GM21360 (cell line): ENCODE data around the gene DDX59.
"Not testable (repeated sequence)": the region's sequence is repeated elsewhere in the genome, so short reads cannot be mapped to it uniquely, and the experiment has no call there.

Source experiments
- ATAC-seq: cut with Tn5 transposase; IDR thresholded peaks from one replicate; pipeline ENCODE4 v1.9.1; 2021; ENCODE audit warnings: mild to moderate bottlenecking, moderate library complexity; ENCODE audit not compliant: unreplicated experiment

DDX59 gene

DNA sequence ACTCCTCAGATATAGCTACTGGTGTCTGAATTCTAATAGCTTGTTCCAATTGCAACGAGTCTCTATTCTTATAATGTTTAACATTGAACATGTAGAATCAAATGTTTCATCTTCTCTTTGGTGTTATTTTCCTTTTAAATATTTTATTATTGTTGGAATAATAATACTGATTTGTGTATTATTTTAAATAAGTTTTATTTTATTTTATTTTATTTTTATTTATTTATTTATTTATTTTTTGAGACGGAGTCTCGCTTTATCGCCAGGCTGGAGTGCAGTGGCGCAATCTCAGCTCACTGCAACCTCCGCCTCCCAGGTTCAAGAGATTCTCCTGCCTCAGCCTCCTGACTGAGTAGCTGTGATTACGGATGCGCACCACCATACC lies 39.2 kb downstream of the DDX59 start:
- ATAC-seq, result not testable (repeated sequence)

DNA sequence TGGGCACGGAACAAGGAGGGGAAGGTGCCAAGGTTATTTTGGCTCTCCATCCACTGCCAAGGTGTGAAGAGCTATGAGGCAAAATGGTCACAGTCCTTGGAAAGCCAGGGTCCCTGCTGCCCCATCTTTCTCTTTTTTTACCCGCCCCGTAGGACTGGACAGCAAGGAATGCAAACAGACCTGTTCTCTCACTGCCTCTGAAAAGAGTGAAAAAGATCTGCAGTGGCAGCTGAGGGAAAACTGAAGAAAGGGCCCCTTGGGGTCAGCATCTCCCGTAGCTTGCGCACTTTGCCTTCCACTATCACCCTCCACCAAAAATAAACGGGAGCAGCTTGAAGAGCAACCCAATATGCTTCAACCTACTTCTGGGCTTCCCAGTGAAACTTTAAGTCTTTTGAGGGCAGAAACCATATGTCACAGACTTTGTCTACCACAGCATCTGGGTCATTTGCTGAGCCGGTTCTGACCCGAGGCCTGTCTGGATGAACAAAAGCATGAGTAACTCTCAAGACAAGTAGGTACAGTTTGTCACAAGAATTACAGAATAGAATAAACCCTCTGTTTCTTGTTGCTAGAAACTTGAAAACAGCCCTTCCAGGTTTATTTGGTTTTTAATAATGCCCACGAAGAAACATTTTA lies 39.7 kb downstream of the DDX59 start:
- ATAC-seq, result no peak

DNA sequence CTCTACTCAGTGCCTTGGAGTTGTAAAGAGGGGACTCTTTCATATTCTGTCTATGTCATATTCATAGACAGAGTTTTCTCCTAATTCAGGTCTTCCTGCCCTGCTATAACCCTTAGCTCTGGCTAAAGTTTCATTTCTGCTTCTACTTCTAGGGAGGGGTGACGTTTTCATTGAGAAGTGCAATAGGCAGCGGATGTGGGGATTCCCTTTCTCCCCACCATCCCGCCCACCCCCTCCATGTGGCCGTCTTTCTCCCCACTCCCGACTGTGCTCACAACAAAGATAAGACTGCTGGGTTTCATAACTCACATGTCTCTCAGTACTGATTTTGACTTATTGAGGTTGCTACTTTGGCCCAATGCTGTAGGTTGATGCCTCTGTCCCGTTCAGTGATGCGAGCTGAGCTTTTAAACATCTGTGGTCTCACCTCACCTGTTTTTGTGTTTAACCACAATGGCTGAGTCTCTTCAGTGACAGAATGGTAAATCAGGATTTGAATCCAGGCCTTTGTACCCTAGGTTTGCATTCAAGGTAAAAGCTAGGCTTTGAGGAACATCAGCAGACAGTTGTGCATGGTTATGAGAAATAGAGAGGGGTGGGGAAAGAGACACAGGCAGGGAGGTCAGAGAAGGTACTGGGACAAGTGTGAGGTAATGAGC lies 41.4 kb downstream of the DDX59 start:
- ATAC-seq, result peak; percentile 64

DNA sequence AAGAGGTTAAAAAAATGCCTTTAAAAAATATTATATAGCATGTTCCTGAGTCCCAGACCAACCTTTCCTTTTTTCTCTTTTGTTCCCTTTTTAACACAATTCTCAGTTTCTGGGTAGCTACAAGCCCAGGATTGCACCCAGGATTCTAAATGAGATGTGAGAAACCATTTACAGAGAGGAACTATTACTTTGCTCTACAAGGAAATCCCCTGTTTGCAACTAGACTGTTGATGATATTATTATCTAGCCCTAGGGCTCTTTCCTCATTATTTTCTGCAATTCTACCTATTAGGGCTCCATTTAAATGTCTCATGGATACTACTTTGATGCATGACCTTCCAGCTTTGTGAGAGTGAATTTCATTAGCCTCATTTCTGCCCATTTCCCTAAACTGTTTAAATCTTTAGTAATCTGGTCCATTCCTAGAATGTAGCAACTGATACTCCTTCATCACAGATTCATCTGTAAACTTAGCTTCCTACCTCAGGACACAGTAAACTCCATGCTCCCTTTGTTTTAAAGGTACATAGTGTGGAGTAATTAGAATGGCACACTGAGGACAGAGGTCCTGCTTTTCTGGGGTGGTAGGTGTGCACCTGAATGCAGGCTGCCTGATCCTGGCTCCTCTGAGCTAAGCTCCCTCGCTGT lies 42.0 kb downstream of the DDX59 start:
- no peak for ATAC-seq

DNA sequence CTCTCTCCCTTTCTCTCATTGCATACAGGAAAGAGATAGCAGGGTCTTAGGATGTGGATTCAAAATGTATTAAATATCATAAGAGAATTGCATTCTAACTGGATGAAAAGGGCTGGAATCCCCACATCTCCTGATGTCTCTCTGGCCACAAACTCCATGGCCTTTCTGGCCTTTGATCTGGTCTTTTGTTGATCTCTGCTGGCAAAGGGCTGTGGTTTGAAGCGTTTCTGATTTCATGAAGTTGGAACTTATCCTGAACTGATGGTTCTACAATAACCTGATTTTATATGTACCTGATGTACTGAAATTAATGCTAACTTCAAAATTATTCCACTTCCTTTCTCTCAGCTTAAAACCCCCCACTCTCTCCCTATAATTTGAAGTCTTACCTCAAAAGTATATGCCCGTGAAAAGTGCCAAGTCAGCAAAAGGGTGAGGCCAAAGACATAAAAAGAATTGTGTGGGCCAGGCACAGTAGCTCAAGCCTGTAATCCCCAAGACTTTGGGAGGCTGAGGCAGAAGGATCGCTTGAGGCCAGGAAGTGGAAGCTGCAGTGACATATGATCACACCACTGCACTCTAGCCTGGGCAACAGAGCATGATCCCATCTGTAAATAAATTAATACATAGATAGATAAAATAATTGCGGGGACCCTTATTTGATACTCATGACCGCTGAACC lies 42.7 kb downstream of the DDX59 start:
- no peak for ATAC-seq

DNA sequence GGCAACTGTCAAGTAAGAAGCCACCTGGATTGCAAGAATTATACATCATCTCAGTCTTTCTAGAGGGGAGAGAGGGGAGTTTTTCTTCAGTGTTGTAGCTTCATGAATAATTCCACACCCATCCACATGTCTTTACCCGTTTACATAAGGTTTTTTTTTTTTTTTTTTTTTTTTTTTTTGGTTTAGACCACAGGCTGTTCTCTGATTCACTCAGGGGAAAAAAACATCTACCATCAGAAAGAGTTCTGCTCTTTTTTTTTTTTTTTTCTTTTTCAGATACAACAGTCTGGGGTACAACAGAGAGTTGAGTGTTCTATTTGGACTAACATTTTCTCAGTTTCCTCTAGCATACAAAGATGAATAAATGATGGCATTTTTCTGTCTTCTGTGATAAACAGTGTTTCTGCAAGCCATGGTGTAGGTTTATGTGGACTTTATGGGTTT lies 44.3 kb downstream of the DDX59 start:
- ATAC-seq, result no peak

DNA sequence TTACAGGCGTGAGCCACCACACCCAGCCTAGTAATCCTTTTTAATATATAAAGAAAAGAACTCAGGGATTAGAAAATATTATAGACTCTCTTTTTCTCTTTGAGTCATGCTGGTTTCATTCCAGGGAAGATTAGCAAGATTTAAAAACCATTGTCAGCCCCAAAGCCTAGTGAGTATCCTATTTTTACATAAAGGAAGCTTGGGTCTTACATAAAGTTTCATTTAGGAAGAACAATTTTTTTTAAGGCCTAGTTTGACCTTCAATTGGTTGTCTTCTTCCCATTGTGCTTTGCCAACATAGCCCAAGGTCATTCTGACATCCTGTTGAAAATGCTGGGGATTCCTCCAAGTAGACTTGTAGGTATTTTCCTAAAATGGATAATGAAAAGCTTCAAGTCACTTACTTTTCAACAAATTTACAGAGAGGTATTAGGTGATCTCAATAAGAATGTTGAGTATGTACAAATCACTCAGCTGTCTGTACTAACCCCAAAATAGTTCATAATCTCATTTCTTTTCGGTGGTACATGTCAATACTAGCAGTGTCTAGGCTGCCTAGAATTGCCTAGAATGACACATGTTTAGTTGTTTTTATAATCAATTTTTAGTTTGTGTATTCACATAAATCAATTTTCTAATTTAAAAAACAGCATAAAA lies 44.9 kb downstream of the DDX59 start:
- ATAC-seq, result no peak

DNA sequence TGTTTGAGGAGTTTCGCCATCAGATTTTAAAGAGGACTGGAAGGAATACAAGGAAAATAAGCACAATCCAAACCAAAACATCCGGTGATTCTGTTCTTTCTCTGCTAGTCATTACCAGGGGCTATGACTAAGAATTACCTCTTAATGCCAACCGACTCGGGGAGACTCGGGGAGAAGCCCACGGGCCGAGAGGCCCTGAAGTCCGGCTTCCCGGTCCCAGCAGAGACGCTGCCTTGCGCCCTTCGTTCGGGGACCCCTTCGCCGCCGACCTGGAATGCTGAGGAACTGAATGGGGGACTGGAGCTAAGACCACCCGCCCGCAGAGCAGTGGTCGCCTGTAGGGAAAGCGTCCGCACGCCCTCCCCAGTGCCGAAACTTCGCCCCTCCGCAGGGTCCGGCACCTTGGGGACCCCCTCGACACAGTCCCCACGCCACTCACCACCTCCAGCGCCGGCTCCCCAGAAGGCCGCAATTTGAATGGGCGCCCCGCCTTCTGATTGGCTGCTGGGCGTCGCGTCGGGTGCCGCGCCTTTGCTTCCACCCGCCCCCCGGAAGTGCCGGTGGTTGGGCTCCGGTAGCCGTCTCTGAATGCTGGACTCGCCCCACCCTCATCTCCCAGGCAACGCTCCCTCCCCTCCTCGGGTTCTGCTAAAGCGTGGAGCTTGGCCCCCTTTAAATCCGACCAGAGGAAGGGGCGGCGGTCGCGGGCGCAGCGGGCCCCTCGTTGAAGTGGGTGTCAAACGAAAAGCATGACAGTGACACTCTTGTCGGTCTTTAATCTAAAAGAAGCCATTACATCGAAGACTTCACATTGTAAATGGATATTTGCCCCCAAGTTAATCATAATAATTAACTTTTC lies 49.2 kb downstream of the DDX59 start, which contains the start of gene KIF14:
TSS of gene KIF14 (minus strand) at position 479 of the 859 bp plus-strand sequence. CDS start 2,028 bp downstream, outside the sequence.
- peak; percentile 92 for ATAC-seq

DNA sequence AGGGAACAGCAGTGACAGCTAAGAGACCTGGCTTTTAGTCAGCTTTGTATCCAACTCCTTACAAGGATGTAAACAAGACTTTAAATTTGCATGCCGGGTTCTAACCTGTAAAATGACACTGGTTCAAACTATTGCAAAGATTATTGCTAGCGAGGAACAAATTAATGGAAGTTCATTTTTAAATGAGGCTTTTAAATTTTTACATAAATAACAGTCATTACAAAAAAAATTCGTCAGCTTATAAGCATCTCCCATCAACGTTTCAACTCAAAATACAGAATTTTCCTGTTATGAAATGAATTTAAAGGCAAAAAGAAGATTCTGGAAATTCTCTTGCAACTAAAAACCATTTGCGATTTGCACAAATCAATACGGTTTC lies 49.8 kb downstream of the DDX59 start:
- ATAC-seq, result no peak

DNA sequence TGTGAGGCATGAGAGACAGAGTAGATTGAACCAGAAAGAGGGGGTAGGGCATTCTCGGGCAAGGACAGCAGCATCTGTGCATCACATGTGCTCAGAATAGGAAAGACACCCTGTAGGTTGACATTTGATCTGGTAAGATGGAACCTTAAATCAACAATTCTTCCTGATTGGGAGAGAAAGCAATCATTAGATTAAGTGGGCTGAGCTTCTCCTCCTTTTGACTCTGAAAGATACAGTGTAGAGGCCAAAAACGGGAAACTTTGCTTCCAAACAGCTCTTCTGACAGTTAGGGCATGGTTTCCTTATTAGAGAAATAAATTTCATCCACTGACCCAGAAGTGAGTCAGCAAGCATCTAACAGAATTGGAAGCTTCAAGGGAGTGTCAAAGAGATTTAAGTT lies 58.9 kb downstream of the DDX59 start:
- ATAC-seq, result no peak

DNA sequence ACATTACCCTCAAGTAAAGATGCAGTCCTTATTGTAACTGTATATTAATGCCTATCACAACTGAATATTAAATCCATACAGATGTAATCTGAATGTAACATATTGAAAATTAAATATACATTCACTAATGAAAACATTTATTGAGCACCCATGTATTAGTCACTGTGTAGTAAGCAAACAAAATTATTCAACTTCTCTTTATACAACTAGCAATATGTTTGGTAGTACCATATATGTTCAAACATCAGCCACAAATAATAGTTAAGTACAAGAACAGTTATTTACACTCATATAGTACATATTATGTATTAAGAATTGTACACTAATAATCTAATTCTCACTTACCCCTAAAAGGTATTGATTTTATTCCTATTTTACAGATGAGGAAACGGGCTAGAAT lies 67.1 kb downstream of the DDX59 start:
- no peak for ATAC-seq
